ENCODE data around the gene PDCD11.
"Not testable (repeated sequence)": the region's sequence is repeated elsewhere in the genome, so short reads cannot be mapped to it uniquely, and the experiment has no call there.

Gene PDCD11, protein sequence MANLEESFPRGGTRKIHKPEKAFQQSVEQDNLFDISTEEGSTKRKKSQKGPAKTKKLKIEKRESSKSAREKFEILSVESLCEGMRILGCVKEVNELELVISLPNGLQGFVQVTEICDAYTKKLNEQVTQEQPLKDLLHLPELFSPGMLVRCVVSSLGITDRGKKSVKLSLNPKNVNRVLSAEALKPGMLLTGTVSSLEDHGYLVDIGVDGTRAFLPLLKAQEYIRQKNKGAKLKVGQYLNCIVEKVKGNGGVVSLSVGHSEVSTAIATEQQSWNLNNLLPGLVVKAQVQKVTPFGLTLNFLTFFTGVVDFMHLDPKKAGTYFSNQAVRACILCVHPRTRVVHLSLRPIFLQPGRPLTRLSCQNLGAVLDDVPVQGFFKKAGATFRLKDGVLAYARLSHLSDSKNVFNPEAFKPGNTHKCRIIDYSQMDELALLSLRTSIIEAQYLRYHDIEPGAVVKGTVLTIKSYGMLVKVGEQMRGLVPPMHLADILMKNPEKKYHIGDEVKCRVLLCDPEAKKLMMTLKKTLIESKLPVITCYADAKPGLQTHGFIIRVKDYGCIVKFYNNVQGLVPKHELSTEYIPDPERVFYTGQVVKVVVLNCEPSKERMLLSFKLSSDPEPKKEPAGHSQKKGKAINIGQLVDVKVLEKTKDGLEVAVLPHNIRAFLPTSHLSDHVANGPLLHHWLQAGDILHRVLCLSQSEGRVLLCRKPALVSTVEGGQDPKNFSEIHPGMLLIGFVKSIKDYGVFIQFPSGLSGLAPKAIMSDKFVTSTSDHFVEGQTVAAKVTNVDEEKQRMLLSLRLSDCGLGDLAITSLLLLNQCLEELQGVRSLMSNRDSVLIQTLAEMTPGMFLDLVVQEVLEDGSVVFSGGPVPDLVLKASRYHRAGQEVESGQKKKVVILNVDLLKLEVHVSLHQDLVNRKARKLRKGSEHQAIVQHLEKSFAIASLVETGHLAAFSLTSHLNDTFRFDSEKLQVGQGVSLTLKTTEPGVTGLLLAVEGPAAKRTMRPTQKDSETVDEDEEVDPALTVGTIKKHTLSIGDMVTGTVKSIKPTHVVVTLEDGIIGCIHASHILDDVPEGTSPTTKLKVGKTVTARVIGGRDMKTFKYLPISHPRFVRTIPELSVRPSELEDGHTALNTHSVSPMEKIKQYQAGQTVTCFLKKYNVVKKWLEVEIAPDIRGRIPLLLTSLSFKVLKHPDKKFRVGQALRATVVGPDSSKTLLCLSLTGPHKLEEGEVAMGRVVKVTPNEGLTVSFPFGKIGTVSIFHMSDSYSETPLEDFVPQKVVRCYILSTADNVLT (N-terminal part only)

GRCh38 chr10:103396067-103396788 is at the start of gene PDCD11, which contains the start of gene ATP5MK:
TSS of gene PDCD11 (plus strand) at chr10:103396626. CDS start at chr10:103398427, 1,801 bp downstream.
TSS of gene ATP5MK (minus strand) at chr10:103396475. CDS start at chr10:103392457, 4,018 bp downstream.
- peak; percentile 84 to 98 for DNase-seq (ENCODE audit: low read depth in 1 of 2, low spot score in 1 of 2)

DNA sequence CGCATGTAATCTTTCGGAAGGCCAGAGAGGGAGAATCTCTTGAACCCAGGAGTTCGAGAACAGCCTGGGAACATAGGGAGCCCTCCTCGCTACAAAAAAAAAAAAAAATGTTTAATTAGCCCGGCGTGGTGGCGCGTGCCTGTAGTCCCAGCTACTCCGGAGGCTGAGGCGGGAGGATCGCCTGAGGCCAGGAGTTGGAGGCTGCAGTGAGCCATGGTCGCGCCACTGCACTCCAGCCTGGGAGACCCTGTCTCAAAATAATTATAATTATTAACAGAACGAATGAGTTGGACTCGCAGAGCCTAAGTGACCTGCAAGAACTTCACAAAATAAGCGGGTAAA is 46.3 kb upstream of the PDCD11 start:
- DNase-seq (ENCODE audit: low read depth in 1 of 2, low spot score in 1 of 2) = no peak

DNA sequence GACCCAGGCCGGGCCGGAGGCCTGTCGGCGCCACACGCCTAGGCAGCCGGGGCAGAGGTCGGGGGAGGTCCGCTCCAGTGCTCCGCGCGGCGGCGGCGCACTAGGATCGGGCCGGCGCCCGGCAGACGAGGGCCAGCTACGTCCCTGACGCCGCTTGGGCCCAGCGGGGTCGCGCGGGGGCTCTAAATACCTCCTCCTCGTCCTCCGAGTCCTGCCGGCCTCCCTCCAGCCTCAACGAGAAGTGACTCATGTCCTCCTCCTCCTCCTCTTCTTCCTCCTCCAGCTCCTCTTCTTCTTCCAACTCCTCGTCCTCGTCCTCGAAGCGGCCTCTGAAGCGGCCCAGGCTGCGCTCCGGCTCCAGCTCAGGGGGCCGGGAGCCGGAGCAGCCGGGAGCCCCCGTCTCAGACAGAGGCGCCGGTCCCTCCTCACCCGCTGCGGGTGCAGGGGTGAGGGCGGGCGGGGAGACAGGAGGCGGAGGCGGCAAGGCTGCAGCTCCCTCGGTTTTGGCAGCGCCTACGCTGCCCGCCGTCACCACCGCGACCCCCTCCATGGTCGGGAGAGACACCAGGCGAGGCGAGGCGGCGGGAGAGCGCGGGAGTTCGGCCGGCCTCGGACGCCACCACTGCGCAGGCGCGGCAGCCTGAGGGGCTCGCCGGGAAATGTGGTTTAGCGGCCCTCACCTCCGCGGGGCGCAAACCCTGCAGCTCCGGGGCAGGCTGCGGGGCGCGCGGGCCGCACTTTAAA is 45.7 kb upstream of the PDCD11 start, which contains the start of gene PCGF6:
PCGF6 (minus strand) TSS at position 624 of the 744 bp plus-strand sequence; CDS start at position 550, 74 bp downstream.
- DNase-seq (ENCODE audit: low read depth in 1 of 2, low spot score in 1 of 2) = peak; percentile 60 to 67

GRCh38 chr10:103353281-103353680 is 43.1 kb upstream of the PDCD11 start:
- DNase-seq (ENCODE audit: low read depth in 1 of 2, low spot score in 1 of 2) = no peak

- DNase-seq (ENCODE audit: low read depth in 1 of 2, low spot score in 1 of 2) = not testable (repeated sequence)
Measured at GRCh38 chr10:103354567-103354966, 41.9 kb upstream of the PDCD11 start.

DNA sequence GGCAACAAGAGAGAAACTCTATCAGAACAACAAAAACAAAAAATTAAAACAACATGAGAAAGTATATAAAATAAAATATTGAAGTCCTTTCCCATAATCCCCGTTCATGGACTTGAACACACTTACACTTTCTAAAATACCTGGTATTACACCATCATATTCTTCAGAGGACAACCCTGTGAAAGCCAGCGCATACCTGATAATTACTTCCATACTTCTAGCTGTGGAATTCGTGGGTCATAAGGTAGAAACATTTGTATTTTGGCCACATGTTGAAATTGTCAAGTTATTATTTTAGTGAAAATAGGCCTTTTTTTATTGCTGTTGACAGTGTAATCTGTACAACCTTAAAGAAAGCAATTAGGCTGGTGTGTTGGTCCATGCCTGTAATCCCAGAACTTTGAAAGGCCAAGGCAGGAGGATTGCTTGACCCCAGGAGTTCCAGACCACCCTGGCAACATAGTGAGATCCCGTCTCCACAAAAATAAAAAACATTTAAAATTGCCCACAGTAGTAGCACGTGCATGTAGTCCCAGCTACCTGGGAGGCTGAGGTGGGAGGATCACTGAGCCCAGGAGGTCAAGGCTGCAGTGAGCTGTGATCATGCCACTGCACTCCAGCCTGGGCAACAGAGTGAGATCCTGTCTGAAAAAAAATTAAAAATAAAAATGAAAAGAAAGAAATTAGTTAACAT is 40.4 kb upstream of the PDCD11 start:
- no peak for DNase-seq (ENCODE audit: low read depth in 1 of 2, low spot score in 1 of 2)

DNA sequence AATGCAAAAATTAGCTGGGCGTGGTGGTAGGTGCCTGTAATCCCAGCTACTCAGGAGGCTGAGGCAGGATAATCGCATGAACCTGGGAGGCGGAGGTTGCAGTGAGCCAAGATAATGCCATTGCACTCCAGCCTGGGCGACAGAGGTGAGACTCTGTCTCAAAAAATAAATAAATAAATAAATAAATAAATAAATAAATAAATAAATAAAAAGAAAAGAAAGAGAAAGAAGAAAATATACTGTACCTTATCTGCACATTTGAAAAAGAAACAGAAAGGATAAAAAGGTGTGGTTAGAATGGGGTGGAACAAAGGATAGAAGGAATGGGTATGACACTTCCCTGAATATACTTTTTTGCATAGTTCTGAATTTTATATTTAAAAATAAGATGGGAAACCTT is 36.9 kb upstream of the PDCD11 start:
- DNase-seq (ENCODE audit: low read depth in 1 of 2, low spot score in 1 of 2) = not testable (repeated sequence)

GRCh38 chr10:103360791-103361190 is 35.6 kb upstream of the PDCD11 start:
- DNase-seq (ENCODE audit: low read depth in 1 of 2, low spot score in 1 of 2) = not testable (repeated sequence)

GRCh38 chr10:103367379-103367781 is 29.0 kb upstream of the PDCD11 start:
- DNase-seq (ENCODE audit: low read depth in 1 of 2, low spot score in 1 of 2) = no peak

GRCh38 chr10:103367782-103368518 is 28.5 kb upstream of the PDCD11 start, which contains the start of gene TAF5:
TSS of gene TAF5 (plus strand) at chr10:103367976. CDS start at chr10:103367990, 14 bp downstream.
- peak; percentile 68 to 91 for DNase-seq (ENCODE audit: low read depth in 1 of 2, low spot score in 1 of 2)

DNA sequence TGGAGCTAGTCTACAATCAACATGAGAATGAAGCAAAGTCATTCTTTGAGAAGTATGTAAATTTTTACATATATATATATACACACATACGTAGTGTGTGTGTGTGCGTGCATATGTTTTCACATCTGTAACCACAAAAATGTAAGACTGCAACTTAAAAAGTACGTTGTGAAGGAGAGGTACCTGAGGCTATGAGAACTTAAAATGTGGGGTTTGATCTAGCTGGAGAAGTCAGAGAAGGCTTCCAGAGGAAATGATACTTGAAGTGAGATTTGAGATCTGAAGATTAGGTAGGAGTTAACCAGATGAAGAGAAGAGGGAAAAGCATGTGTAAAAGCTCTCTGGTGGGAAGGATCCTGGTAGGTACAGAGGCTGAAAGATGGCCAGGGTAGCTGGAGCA is 22.9 kb upstream of the PDCD11 start:
- DNase-seq (ENCODE audit: low read depth in 1 of 2, low spot score in 1 of 2) = no peak

DNA sequence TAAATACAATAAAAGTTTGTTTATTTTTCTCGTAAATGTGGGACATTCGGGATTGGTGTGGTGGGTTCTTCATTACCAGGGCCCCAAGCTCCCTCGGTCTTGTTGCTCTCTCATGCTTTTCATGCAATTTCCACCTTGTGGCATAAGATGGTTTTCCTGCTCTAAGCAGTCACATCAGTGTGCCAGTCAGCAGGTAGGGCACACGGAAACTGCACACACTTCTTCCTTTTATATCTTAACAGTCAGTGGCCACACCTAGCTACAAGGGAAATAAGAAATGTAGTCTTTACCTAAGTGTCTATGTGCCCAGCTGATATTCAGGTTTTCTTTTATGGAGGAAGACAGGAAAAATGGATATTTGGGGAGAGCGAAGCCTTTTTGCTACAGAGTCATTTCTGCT is 22.2 kb upstream of the PDCD11 start:
- DNase-seq (ENCODE audit: low read depth in 1 of 2, low spot score in 1 of 2) = no peak

GRCh38 chr10:103382769-103383168 is 13.7 kb upstream of the PDCD11 start:
- no peak for DNase-seq (ENCODE audit: low read depth in 1 of 2, low spot score in 1 of 2)

DNA sequence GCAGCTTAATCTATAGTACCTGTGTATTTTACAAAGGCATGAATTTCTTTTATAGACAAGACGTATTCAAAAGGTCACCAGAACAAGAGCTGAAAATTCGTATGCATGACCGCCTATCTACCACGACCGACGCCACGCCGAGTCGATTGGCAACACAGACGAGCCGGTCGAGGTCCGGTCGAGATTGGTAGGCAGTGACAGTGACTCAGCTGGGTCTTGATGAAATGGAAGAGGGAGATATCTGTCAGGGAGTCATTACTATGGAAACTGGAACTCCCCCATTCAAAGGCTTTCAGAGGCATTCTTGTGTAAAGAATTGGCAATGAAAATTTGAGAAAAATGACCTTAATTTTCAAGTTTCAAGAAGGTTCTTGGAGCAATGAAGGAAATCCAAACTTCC is 2.2 kb upstream of the PDCD11 start:
- no peak for DNase-seq (ENCODE audit: low read depth in 1 of 2, low spot score in 1 of 2)

- no peak for DNase-seq (ENCODE audit: low read depth in 1 of 2, low spot score in 1 of 2)
Measured at GRCh38 chr10:103395754-103396066, 716 bp upstream of the PDCD11 start.

GRCh38 chr10:103396789-103397087 is 312 bp downstream of the PDCD11 start:
- DNase-seq (ENCODE audit: low read depth in 1 of 2, low spot score in 1 of 2) = no peak

GRCh38 chr10:103397191-103397825 is 882 bp downstream of the PDCD11 start:
- DNase-seq (ENCODE audit: low read depth in 1 of 2, low spot score in 1 of 2) = no peak

GRCh38 chr10:103413564-103413963 is 17.1 kb downstream of the PDCD11 start:
- no peak for DNase-seq (ENCODE audit: low read depth in 1 of 2, low spot score in 1 of 2)

Data from activated CD4-positive, alpha-beta T cell treated with anti-CD3 and anti-CD28 coated beads, Interleukin-2, amount 50 U/mL, for 24 hours (primary cell).